ENCODE measurements around the gene CATSPERD. TPM values are rescaled to one million over a fixed set of nuclear protein-coding genes. Genes with fewer than 3 reads are reported as not detected.

The CATSPERD gene
- total RNA-seq, 1 donor from 2014 or later, result not detected

DNA sequence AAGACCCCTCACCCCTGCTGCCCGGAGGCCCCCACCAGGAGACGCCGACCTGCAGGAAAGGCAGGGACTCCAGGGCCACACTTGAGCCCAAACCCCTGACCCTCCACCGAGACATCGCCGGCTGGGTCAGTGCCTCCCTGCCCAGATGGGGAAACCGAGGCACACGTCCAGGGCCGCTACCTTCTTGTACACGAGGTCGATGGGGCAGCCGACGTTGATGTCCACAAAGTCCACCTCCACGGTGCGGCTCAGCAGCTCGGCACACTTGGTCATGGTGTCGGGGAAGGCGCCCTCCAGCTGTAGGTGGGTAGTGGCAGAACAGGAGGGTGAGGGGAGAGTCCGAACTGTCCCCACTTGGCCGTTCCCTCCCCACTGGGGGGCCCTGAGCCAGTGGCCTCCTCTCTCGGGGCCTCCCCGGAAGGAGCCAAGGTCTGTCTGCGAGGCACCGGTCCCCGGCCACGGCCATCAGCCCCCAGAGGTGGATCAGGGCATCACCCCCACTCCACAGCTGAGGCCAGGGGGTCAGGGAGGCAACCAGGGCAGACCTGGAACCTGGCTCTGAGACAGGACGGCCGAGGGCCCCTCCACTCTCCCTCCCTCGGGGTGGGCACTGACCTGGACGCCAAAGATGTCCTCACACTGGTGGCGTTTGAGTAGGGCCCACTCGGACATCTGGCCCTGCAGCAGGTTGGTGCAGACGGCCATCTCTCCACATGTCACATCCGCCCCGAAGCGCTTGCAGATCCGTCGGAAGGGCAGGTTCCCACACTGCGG is 67.2 kb downstream of the CATSPERD start:
- DNase-seq, result no peak

DNA sequence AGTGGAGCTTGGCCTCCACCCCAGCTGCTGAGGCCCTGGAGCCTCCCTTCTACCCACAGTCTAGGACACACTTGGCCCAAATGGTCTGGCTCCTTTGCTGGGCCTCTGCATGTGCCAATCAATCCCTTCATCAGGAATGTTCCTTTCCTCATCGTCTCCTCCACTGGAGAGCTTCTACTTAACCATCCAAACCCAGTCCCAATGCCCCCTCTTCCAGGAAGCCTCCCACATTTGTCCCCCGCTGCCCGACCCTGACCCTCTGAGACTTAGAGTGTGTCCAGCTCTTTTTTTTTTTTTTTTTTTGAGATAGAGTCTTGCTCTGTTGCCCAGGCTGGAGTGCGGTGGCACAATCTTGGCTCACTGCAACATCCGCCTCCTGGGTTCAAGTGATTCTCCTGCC is 68.0 kb downstream of the CATSPERD start:
- DNase-seq, result no peak

DNA sequence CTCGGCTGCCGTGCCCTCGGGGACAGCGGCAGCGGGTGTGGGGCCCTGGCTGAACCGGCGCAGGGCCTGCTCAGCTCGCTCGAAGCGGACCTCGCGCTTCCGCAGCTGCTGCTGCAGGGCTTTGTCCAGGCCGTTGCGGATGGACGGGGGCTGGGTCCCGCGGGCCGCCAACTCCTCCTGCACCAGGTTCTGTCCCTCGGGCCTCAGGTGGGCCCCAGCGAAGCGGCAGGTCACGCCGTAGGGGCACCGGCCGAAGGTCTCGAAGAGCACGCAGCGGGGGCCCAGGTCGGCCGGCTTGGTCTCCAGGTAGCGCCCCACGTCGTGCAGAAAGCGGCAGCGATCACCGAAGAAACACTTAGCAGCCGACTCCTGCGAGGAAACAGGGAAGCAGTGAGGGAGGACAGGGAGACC is 68.9 kb downstream of the CATSPERD start:
- no peak for DNase-seq

GRCh38 chr19:5789886-5790558 is 69.6 kb downstream of the CATSPERD start:
- DNase-seq, result no peak

DNA sequence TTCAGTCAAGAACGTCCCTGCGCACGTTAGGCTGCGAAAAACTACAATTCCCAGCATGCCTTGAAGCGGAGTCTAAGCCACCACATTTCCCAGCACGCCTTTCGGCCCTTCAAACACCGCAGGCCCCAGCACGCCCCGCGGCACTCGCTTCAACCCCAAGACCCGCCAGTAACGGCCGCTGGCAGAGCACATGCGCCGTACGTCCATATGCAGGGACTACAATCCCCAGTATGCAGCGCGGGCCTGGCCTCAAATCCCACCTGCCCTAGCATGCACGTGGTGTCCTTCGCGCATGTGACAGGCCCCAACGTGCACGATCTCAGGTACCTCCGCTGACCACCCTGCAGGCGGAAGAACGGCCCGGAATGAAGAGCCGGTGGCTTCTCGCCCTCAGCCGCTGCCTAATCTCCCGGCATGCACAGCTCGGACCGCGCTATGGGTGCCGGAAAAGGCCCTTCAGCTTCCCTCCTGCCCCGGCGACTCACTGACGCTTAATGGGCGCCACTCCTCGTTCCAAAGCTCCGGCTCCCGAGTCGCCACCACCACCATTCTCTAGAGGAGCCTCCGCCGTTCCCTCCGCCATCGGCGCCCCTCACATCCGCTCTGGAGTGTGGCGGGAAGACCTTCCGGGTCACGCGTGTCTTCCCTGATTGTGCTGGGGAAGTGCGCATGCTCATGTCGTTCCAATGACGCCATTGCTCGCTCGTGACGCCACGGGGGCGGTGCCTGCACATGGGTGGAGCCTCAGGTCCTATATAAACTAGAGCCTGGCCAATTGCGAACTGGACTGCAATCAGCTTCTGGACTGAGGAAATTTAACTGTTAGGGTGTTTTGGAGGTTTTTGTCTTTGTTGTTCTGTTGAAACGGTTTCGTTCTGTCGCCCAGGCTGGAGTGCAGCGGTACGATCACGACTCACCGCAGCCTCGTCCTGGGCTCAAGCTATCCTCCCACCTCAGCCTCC is 70.4 kb downstream of the CATSPERD start, which contains the start of gene DUS3L:
TSS of gene DUS3L (minus strand) at position 605 of the 962 bp plus-strand sequence. CDS start at position 583, 22 bp downstream.
- peak; percentile 99 for DNase-seq

GRCh38 chr19:5792224-5792623 is 71.8 kb downstream of the CATSPERD start:
- no peak for DNase-seq

DNA sequence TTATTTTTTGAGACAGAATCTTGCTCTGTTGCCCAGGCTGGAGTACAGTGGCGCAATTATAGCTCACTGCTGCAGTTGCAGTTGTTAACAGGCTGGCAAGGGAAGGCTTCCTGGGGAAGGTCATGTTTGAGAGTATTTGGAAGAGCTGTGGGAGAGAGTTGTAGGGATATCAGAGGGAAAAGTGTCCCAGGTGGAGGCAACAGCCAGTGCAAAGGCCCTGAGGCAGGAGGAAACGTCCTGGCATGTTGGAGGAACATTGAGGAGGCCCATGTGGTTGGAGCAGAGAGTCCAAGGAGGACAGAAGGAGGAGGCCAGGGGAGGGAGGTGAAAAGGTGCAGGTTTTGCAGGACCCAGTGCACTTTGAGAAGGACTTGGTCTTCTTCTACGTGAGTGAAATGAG is 72.8 kb downstream of the CATSPERD start:
- no peak for DNase-seq

DNA sequence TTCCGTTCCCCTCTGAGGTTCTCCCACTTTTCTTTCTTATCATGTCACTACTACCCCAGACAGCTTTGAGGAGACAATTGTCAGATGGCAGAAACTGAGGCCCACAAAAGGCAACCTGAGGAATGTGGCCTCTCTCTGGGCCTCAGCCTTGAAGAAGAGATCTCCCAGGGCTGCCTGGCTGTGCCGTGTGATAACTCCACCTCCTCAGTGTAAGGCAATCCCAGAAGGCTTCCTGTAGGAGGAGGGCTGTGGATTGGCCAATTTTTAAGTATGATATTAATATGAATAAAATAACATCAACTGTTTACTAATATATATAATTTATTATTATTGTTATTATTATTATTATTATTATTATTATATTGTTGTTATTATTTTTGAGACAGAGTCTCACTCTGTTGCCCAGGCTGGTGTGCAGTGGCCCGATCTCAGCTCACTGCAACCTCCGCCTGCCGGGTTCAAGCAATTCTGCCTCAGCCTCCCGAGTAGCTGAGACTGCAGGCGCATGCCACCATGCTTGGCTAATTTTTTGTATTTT is 75.0 kb downstream of the CATSPERD start:
- DNase-seq, result no peak

- DNase-seq, result no peak
Measured at GRCh38 chr19:5798244-5798643, 77.8 kb downstream of the CATSPERD start.

DNA sequence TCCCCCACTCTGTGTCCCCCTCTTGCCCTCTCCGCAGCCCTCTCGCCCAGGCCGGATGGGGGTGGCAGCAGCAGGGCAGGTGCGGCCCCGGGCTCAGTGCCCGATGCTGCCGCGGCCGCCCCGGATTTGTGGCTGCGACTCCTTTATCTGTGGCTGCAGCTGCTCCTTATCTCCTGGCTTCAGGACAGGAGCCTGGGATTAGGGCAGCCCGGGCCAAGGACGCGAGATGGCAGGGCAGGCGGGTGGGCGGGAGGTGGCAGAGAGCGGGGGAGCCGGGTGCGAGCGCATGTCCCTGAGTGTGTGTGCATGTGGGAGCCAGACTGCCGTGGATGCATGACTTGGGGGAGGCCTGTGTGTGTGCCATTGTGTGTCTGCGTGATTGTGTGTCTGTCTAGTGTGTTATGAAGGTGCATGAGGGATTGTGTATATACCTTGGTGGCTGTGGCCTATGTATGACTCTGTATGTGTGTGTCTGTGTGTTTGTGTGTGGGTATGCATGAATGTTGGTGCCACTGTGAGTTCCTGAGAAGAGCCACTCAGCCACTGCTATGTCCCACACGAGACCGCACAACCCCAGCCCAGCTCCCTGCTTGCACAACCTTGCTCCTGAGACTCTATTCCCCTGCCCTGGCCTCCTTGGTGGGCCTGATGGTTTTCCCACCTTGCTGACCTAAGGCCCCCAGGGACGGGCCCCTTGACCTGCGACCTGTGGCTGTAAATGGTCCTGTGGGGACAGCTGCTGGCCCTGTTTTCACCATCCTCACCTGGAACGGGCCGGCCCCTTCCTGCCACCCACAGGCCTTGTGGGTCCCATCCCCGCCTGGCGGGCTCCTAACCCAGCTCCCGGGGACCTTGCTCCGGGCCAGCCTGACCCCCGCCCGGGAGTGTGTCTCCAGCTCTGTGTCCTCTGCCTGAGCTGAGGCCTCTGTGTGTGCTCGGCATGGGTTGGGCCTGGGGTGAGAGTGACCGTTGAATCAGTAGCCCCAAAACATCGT is 79.1 kb downstream of the CATSPERD start:
- no peak for DNase-seq

GRCh38 chr19:5800361-5801270 is 80.2 kb downstream of the CATSPERD start:
- no peak for DNase-seq

- no peak for DNase-seq
Measured at GRCh38 chr19:5801796-5802619, 81.6 kb downstream of the CATSPERD start.

DNA sequence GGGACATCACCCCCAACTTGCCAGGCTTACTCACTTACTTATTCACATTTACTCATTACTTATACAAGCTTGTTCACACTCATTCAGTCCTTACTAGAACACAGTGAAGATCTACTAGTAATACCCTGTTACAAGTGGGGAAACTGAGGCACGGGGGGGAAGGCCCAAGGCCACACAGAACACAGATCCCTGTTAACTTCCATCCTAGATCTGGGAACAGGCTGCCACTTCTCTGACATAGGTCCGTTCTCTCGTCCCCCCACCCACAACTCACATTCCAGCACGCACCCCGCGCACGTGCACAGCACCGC is 83.0 kb downstream of the CATSPERD start:
- DNase-seq, result no peak

DNA sequence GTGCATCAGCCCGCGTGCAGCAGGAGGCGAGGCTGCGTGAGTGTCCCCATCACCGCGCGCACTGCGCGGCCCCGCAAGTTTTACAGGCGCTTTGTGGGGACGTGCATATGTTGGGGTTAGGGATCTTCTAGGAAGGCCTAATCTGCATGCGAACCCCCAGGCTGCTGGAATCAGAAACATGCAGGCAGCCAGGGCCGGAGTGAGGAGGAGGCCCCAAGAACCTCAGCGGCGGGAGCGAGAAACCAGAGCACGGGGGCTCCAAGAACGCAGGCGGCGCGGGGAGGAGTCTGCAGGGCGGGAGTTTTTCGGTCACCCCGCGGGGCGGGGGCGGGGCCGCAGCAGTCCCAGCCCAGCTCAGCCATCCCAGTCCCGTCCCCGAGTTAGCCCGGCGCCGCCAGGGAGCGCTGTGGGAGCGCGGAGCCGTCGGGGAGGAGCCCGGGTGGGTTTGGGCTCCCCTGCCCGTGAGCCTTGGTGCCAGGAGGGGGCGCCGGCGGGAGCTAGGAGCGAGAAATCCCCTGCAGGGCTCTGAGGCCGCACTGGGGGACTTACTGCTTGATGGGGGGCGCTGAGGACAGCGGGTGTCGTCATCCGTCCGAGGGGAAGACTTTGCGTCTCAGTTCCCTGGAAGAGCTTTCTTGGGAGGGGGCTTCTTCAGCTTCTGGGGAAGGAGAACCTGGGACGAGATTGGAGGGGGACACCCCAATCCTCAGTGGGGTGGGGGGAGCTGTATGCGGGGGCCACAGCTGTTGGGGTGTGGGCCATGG is 83.5 kb downstream of the CATSPERD start:
- DNase-seq, result peak; percentile 90

DNA sequence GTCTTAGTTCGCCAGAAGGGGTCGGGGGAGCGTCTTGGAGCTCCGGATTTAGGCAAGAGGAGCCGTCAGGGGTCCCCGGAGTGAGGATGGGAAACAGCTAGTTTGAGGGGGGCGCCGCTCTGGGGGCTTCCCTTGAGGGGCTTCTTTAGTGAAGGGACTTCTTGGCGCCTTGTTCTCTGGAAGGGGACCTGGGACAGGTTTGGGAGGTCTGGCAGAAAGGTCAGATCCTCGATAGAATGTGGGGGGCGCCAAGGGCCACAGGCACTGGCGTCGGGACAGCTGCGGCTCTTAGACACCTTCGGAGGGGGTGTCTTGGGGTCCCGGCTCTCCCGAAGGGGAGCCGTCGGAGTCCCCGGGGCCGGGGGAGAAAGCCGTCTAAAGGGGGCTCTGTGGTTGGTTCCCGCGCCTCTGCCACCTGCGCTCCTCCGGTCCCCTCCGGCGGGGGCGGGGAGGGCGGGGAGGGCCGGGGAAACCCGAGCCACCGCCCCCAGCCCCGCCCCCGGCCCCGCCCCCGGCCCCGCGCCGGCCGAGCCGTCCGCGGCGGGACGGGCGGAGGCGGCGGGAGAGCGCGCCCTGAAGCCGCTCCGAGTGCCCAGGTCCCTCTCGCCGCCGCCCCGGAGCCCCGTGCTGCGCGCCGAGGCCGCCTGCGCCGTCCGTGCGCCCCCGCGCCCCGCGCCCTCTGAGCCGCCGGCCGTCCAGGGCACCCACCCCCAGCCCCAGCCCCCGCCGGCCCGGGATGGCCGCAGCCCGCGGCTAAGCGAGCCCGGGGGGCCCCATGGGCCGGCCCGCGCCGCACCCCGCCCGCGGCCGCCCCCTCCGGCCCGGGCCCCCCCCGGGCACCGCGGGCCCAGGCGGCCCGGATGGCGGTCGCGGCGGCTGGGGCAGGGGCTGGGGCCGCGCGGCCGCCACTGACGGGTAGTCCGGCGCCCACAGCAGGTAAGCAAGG is 84.4 kb downstream of the CATSPERD start, which contains the start of gene NRTN:
TSS of gene NRTN (plus strand) at position 552 of the 946 bp plus-strand sequence. CDS start 19,099 bp downstream, outside the sequence.
- DNase-seq, result no peak

- peak; percentile 65 for DNase-seq
Measured at GRCh38 chr19:5805462-5806132, 85.2 kb downstream of the CATSPERD start.

- no peak for DNase-seq
Measured at GRCh38 chr19:5806133-5806489, 85.7 kb downstream of the CATSPERD start.

Data from dermis blood vessel endothelial cell (primary cell).